DMS79 treated with DMSO at 0.1 percent for 48 hours (cell line): ENCODE data around the gene CC2D1A.
"Not testable (repeated sequence)": the region's sequence is repeated elsewhere in the genome, so short reads cannot be mapped to it uniquely, and the experiment has no call there.

Experiments used
- DNase-seq: peaks from one replicate; lab custom pipeline; 2025; lab: John Stamatoyannopoulos, UW

CC2D1A gene

GRCh38 chr19:13908674-13909073 lies 2.7 kb downstream of the CC2D1A start:
- DNase-seq, result no peak

- no peak for DNase-seq
Measured at GRCh38 chr19:13909430-13909829, 3.4 kb downstream of the CC2D1A start.

- no peak for DNase-seq
Measured at GRCh38 chr19:13913352-13913751, 7.4 kb downstream of the CC2D1A start.

GRCh38 chr19:13914777-13915176 lies 8.8 kb downstream of the CC2D1A start:
- no peak for DNase-seq

GRCh38 chr19:13917888-13918406 lies 11.9 kb downstream of the CC2D1A start:
- no peak for DNase-seq

- DNase-seq, result no peak
Measured at GRCh38 chr19:13918726-13919411, 12.9 kb downstream of the CC2D1A start.

- no peak for DNase-seq
Measured at GRCh38 chr19:13920524-13920923, 14.5 kb downstream of the CC2D1A start.

- no peak for DNase-seq
Measured at GRCh38 chr19:13920940-13921747, 15.1 kb downstream of the CC2D1A start.

GRCh38 chr19:13922118-13922517 lies 16.1 kb downstream of the CC2D1A start:
- not testable (repeated sequence) for DNase-seq

GRCh38 chr19:13923194-13923987 lies 17.4 kb downstream of the CC2D1A start:
- DNase-seq, result no peak

GRCh38 chr19:13926010-13926409 lies 20.0 kb downstream of the CC2D1A start:
- DNase-seq, result no peak

- DNase-seq, result no peak
Measured at GRCh38 chr19:13926715-13927114, 20.7 kb downstream of the CC2D1A start.

GRCh38 chr19:13929340-13929739 lies 23.3 kb downstream of the CC2D1A start:
- no peak for DNase-seq

GRCh38 chr19:13929956-13930355 lies 24.0 kb downstream of the CC2D1A start:
- DNase-seq, result no peak

GRCh38 chr19:13930402-13930801 lies 24.4 kb downstream of the CC2D1A start:
- DNase-seq, result no peak

GRCh38 chr19:13931391-13932148 lies 25.6 kb downstream of the CC2D1A start:
- no peak for DNase-seq

- DNase-seq, result no peak
Measured at GRCh38 chr19:13932149-13932637, 26.2 kb downstream of the CC2D1A start.

GRCh38 chr19:13932911-13933393 lies 27.0 kb downstream of the CC2D1A start:
- DNase-seq, result no peak

GRCh38 chr19:13934785-13935109 lies 28.7 kb downstream of the CC2D1A start:
- DNase-seq, result no peak

- no peak for DNase-seq
Measured at GRCh38 chr19:13935765-13936510, 29.9 kb downstream of the CC2D1A start.
